NT2/D1 (cell line): ENCODE results near the gene COMMD9.

ENCODE experiments used
- YY1 ChIP-seq: IDR thresholded peaks from 2 replicates; pipeline ENCODE4 v1.6.1; 2011; ENCODE audit not compliant: insufficient read length, insufficient read depth
- ZNF274 ChIP-seq: IDR thresholded peaks from 2 replicates; pipeline ENCODE4 v1.6.1; 2011; ENCODE audit warnings: mild to moderate bottlenecking, low read depth, low read length

- TF ChIP-seq ZNF274: no peak
- TF ChIP-seq YY1: no peak
Measured at GRCh38 chr11:36309779-36310178, 20.6 kb upstream of the COMMD9 start.
